ENCODE results near the gene DSN1. TPM values are rescaled to one million over a fixed set of nuclear protein-coding genes. Genes with fewer than 3 reads are reported as not detected.

Gene DSN1
- polyA plus RNA-seq, 3 donors, result 4.9 to 5.2 (median 5.1) TPM

- Mint-ChIP-seq H3K9me3 (no peaks in the 10 kb centered on the region), H3K4me3 (no peak overlapping the region), H3K36me3 (peaks cover 0 to 5% of the 10 kb centered on the region in 2 donors), H3K27me3 (ENCODE audit: low read depth in 3 of 3) (peaks cover 0 to 5% (median 4%) of the 10 kb centered on the region in 3 donors), H3K27ac (no peak overlapping the region), H3K4me1 (no peaks in the 10 kb centered on the region)
- no peak for DNase-seq
- intact Hi-C loops (cut with micrococcal nuclease), result no loop called here
- Histone ChIP-seq H2AFZ (ENCODE audit: insufficient read depth, low read depth, low read length, poor library complexity, severe bottlenecking) (no peak overlapping the region), H3K79me2 (ENCODE audit: insufficient read depth, low read length) (no peaks in the 10 kb centered on the region), H3K4me3 (replicated peaks in 1 of 3; ENCODE audit: low read depth in 2 of 3, low read length in 3 of 3) (no peak overlapping the region), H4K20me1 (ENCODE audit: insufficient read depth, low read length) (no peaks in the 10 kb centered on the region), H3K27me3 (ENCODE audit: control insufficient read depth in 2 of 2, insufficient read depth in 2 of 2, low read length in 2 of 2) (no peaks in the 10 kb centered on the region), H3K27ac (ENCODE audit: low read depth in 1 of 2, low read length in 2 of 2) (no peak overlapping the region), H3K4me1 (ENCODE audit: control insufficient read depth in 1 of 2, insufficient read depth in 2 of 2, low read length in 2 of 2) (no peaks in the 10 kb centered on the region), H3K36me3 (replicated peaks in 1 of 2; ENCODE audit: control insufficient read depth in 1 of 2, insufficient read depth in 2 of 2, low read length in 2 of 2) (no peaks in the 10 kb centered on the region), H3K9me3 (replicated peaks in 1 of 2; ENCODE audit: control insufficient read depth in 1 of 2, insufficient read depth in 1 of 2, low read length in 2 of 2) (no peaks in the 10 kb centered on the region), H3K4me2 (replicated peaks; ENCODE audit: extremely low read depth, low read length, poor library complexity, severe bottlenecking) (no peak overlapping the region), H3K9ac (ENCODE audit: insufficient read depth, low read length, poor library complexity, severe bottlenecking) (no peak overlapping the region)
- 93% methylated on average over 4 of the region's 5 CpGs for WGBS (ENCODE audit: insufficient coverage)
- no peak for TF ChIP-seq CTCF (IDR thresholded peaks at IDR 0.05)
Measured at GRCh38 chr20:36709126-36709525, 64.4 kb downstream of the DSN1 start.

- Histone ChIP-seq H3K9me3 (replicated peaks in 1 of 2; ENCODE audit: control insufficient read depth in 1 of 2, insufficient read depth in 1 of 2, low read length in 2 of 2) (no peaks in the 10 kb centered on the region), H2AFZ (ENCODE audit: insufficient read depth, low read depth, low read length, poor library complexity, severe bottlenecking) (no peak overlapping the region), H3K27me3 (ENCODE audit: control insufficient read depth in 2 of 2, insufficient read depth in 2 of 2, low read length in 2 of 2) (no peaks in the 10 kb centered on the region), H3K4me1 (ENCODE audit: control insufficient read depth in 1 of 2, insufficient read depth in 2 of 2, low read length in 2 of 2) (no peaks in the 10 kb centered on the region), H3K79me2 (ENCODE audit: insufficient read depth, low read length) (no peaks in the 10 kb centered on the region), H3K9ac (ENCODE audit: insufficient read depth, low read length, poor library complexity, severe bottlenecking) (no peak overlapping the region), H3K27ac (ENCODE audit: low read depth in 1 of 2, low read length in 2 of 2) (no peak overlapping the region), H3K36me3 (replicated peaks in 1 of 2; ENCODE audit: control insufficient read depth in 1 of 2, insufficient read depth in 2 of 2, low read length in 2 of 2) (no peaks in the 10 kb centered on the region), H3K4me3 (replicated peaks in 1 of 3; ENCODE audit: low read depth in 2 of 3, low read length in 3 of 3) (no peak overlapping the region), H3K4me2 (replicated peaks; ENCODE audit: extremely low read depth, low read length, poor library complexity, severe bottlenecking) (no peak overlapping the region), H4K20me1 (ENCODE audit: insufficient read depth, low read length) (no peaks in the 10 kb centered on the region)
- DNase-seq, result no peak
- Mint-ChIP-seq H3K4me3 (no peak overlapping the region), H3K9me3 (no peaks in the 10 kb centered on the region), H3K27me3 (ENCODE audit: low read depth in 3 of 3) (peaks cover 0 to 3% (median 2%) of the 10 kb centered on the region in 3 donors), H3K36me3 (peaks cover 7 to 10% of the 10 kb centered on the region in 2 donors), H3K4me1 (peaks cover 3% of the 10 kb centered on the region), H3K27ac (no peak overlapping the region)
- TF ChIP-seq CTCF (IDR thresholded peaks at IDR 0.05), result no peak
- intact Hi-C loops (cut with micrococcal nuclease), result no loop called here
- WGBS (ENCODE audit: insufficient coverage), result 100% methylated on average over 1 of the region's 4 CpGs
Measured at GRCh38 chr20:36703530-36703929, 70.0 kb downstream of the DSN1 start.

Other genes starting within 250 kb of the DSN1 start
- under 1 TPM in 2 of 3 donors, not detected in 1; 0.08 to 0.20 TPM for gene MYL9, start 232.2 kb downstream of the DSN1 start, polyA plus RNA-seq
- gene TGIF2, start 200.2 kb downstream of the DSN1 start, polyA plus RNA-seq, result 10 to 100 TPM; 11.0 to 15.9 (median 12.2) TPM
- 100 to 1,000 TPM; 325 to 790 (median 757) TPM for gene RAB5IF, start 168.0 kb downstream of the DSN1 start, polyA plus RNA-seq
- gene SLA2, start 127.6 kb downstream of the DSN1 start, polyA plus RNA-seq, result under 1 TPM; 0.16 to 0.19 (median 0.17) TPM
- gene NDRG3, start 27.7 kb downstream of the DSN1 start, polyA plus RNA-seq, result 10 to 100 TPM; 16.0 to 23.2 (median 21.7) TPM
- gene TLDC2, start 102.4 kb upstream of the DSN1 start, polyA plus RNA-seq, result not detected
- gene SAMHD1, start 177.9 kb upstream of the DSN1 start, polyA plus RNA-seq, result 100 to 1,000 TPM; 232 to 796 (median 590) TPM